Erythroblast (primary cell): ENCODE results near the gene NLRP6.

Source experiments
- DNase-seq, 2 experiments: peaks; one replicate each; lab custom pipeline; 2025; lab: John Stamatoyannopoulos, UW
- GATA1 ChIP-seq: IDR thresholded peaks from 2 replicates; pipeline ENCODE4 v1.6.1; 2011; ENCODE audit warnings: low read depth, mild to moderate bottlenecking, control low read depth, low read length, moderate library complexity
- POLR2A ChIP-seq: IDR thresholded peaks from 2 replicates; pipeline ENCODE4 v1.6.1; 2011; ENCODE audit warnings: mild to moderate bottlenecking, low read length

The NLRP6 gene

DNA sequence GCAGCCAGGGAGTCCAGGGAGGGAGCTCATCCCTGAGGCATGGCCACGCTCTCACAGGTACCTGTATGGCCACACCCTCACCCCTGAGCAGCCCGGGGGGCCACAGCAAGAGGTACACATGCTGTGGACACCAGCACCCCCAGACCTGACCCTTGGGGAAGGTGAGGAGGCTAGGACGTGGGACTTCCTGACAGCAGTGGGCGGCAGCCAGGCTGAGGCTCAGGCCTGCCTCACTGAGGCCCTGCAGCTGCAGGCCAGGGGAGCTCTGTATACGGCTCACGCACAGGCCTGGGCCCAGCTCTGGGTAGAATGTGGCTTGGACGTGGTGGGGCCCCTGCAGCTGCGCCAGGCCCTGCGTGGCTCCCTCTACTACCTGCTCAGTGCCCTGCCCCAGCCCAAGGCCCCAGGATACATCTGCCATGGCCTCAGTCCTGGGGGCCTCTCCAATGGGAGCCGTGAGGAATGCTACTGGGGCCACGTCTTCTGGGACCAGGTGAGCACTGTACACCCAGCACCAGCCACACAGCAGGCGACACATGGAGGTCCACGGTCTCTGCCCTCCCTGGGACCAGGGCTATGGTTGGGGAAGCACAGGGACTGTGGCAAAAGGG lies 12.5 kb downstream of the NLRP6 start:
- no peak for TF ChIP-seq GATA1
- TF ChIP-seq POLR2A, result no peak
- DNase-seq, result no peak

DNA sequence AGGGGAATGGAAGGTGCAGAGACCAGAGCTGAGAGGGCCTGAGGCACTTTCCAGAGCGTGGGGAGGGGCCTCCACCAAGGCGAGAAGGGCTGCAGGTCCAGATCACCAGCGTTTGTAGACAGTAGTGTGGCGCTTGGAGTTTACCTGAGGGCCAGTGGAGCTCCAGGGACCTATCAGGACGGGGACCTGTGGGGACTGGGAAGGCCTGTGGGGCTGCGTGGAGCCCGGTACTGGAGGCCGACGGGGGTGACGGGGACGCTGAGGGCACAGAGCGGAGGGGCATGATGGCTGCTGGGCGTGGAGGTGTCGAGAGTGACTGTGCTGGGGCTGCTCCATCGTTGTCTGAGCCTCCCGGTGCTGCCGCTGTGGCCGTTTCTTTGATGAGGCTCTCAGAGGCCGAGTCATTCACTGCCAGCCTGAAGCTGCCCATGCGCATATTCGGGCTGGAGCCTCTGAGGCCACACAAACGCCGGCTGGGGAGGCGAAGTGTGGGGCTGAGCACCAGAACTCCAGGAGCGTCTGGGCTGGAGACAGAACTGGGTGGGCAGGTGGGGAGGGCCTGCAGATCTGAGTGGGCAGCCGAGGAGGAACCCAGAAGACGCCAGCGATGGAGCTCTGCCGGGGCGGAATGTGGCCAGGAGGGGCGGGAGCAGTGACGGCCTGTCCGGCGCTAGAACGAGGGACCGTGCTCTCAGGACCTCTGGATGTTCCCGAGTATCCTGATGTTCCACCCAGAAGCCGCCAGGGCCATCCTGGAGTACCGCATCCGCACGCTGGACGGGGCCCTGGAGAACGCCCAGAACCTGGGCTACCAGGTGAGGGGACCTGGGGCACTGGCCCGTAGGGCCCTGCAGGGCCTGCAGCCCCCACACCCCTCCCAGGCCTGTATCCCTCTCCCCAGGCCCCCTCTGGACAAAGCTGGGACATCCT lies 13.3 kb downstream of the NLRP6 start:
- TF ChIP-seq POLR2A (no peak), GATA1 (no peak)
- no peak for DNase-seq

DNA sequence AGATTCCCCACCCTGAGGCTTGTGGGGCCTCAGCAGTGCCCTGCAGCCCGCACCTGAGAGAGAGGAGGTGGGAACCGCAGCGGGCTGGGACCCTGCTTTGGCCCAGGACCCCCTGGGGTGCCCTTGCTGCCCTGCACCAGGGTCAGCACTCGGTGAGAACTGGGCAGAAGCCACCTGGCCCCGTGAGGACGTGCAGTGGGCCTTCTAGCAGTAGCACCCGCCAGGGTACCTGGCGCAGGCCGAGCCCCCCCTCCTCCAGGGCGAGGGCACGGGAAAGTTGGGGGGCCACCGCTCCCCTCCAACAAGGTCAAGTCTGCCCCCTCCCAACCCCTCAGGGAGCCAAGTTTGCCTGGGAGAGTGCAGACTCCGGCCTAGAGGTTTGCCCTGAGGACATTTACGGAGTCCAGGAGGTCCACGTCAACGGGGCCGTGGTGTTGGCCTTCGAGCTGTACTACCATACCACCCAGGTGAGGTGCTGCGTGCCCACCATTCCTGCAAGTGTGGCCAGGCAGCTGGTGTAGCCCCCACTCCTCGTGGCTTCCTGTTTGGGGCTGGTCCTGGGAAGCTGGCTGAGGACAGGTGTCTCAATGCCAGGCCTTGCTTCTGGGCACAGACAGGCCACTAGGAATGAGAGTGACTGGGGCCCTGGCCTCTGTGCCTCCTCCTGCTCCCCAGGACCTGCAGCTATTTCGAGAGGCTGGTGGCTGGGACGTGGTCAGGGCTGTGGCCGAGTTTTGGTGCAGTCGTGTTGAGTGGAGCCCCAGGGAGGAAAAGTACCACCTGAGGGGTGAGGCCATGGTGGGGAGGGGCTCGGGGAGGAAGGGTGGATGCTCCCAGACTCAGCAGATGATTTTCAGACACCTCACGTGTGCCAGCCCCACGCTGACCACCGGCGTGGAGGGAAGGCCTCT lies 14.3 kb downstream of the NLRP6 start:
- DNase-seq, result no peak
- TF ChIP-seq GATA1 (no peak), POLR2A (no peak)

GRCh38 chr11:293271-293851 lies 15.2 kb downstream of the NLRP6 start:
- TF ChIP-seq GATA1 (no peak), POLR2A (no peak)
- no peak for DNase-seq

GRCh38 chr11:293852-294661 lies 15.8 kb downstream of the NLRP6 start:
- DNase-seq, result no peak
- no peak for TF ChIP-seq GATA1
- no peak for TF ChIP-seq POLR2A

GRCh38 chr11:294780-295179 lies 16.6 kb downstream of the NLRP6 start:
- no peak for DNase-seq

GRCh38 chr11:295351-296170 lies 17.4 kb downstream of the NLRP6 start:
- DNase-seq, result no peak
- no peak for TF ChIP-seq POLR2A
- TF ChIP-seq GATA1, result no peak

More at GRCh38 chr11:294780-295179, 16.6 kb downstream of the NLRP6 start:
- TF ChIP-seq POLR2A (no peak), GATA1 (no peak)

- TF ChIP-seq GATA1, result no peak
- no peak for TF ChIP-seq POLR2A
- no peak for DNase-seq
These were observed 18.2 kb downstream of the NLRP6 start for GRCh38 chr11:296171-297050.

DNA sequence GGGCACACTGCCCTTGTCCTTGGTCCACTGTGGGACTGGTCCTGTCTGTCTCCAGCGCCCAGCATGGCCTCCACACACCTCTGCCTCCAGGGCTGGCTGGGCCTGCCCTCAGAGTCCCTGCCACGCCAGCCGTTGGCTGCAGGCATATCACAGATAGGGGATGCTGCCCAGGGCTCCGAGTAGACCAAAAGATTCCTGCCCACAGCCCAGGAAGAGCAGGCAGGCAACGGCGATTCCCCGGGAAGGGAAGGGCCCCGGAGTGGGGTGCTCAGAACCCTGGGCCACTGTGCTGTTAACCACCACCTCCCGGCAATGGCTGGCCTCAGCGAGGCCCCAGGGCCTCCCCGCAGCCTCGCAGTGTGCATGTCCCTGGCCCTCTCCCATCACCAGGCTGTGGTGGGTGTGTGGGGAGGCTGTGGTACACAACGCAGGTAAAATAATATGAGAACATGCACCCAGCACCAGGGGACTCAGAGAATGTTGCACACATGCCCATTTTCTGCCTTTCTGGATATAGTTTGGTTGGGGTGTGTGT lies 18.9 kb downstream of the NLRP6 start:
- no peak for DNase-seq
- TF ChIP-seq POLR2A, result no peak
- no peak for TF ChIP-seq GATA1

DNA sequence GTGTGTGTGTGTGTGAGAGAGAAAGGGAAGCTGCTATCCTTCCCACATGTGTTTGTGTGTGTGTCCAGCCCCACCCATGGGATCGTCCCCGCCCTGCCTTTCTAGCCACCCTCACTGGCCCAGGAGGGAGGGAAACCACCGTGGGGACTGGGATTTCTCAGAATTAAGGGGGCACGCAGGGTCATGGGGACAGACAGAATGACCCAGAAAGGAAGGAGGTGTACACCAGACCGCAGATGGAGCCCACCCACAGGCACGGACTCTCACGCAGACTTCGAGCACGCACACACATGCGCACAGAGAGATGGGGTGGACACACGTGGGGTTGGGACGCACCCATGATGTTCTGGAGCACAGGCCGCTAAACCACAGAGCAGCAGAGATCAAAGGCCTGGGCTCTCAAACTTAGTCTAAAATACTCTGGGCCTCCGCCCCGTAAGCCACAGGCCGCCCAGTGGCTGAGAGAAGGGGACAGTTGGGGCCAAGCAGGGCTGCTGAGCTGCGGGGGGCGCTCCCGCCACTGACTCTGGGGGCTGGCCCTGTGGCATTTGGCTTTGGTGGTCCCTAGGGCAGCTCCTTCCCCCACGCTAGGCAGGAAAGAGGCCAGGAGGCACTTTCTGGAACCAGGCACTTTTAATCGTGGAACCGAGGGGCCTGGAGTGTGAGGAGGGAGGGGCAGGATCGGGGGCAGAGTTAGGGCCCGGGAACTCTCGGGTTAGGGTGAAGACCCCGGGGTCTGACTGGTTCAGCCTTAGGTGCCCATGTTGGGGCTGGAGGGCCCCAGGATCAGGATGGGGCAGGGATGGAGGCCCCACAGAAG lies 19.6 kb downstream of the NLRP6 start:
- no peak for DNase-seq
- no peak for TF ChIP-seq GATA1
- no peak for TF ChIP-seq POLR2A
